ENCODE results near the gene NMNAT3. TPM values are rescaled to one million over a fixed set of nuclear protein-coding genes. Genes with fewer than 3 reads are reported as not detected.

Gene NMNAT3
- total RNA-seq, 4 donors from 2014 or later: 3.5 to 9.5 (median 7.2) TPM

DNA sequence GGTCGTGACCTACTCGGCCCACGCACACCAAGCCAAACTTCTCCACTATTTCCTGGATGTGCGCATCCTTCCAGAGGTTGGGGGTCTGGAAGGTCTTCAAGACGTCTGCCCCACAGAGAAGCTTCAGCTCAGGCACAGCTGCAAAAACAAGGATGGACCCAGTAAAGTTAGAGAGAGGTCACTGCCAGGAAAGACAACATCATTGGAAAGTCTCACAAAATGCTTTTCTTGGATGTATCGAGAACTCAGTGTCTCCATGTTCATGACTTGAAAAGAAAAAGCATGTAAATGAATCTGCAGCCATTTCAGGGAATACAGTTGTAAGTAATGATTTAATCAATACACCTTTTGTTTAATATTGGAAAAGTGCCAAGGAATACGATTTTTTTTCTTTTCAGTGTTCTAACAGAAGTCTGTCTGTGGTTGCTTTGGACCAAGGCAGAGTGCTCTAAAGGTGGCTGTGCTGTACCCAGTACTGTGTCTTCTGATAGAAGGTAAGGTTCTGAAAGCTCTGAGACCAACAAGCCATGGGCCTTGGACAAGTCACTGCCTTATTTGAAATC lies 116.4 kb downstream of the NMNAT3 start:
- no peak for DNase-seq (ENCODE audit: low spot score)
- ATAC-seq (ENCODE audit: low FRiP score): no peak
- TF ChIP-seq, protein P1, sequence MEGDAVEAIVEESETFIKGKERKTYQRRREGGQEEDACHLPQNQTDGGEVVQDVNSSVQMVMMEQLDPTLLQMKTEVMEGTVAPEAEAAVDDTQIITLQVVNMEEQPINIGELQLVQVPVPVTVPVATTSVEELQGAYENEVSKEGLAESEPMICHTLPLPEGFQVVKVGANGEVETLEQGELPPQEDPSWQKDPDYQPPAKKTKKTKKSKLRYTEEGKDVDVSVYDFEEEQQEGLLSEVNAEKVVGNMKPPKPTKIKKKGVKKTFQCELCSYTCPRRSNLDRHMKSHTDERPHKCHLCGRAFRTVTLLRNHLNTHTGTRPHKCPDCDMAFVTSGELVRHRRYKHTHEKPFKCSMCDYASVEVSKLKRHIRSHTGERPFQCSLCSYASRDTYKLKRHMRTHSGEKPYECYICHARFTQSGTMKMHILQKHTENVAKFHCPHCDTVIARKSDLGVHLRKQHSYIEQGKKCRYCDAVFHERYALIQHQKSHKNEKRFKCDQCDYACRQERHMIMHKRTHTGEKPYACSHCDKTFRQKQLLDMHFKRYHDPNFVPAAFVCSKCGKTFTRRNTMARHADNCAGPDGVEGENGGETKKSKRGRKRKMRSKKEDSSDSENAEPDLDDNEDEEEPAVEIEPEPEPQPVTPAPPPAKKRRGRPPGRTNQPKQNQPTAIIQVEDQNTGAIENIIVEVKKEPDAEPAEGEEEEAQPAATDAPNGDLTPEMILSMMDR (IDR thresholded peaks at IDR 0.05): no peak

- TF ChIP-seq, protein P1 (IDR thresholded peaks at IDR 0.05): no peak
- ATAC-seq (ENCODE audit: low FRiP score) (no peak), DNase-seq (ENCODE audit: low spot score) (no peak)
Observed at GRCh38 chr3:139560411-139560810, 117.4 kb downstream of the NMNAT3 start.

DNA sequence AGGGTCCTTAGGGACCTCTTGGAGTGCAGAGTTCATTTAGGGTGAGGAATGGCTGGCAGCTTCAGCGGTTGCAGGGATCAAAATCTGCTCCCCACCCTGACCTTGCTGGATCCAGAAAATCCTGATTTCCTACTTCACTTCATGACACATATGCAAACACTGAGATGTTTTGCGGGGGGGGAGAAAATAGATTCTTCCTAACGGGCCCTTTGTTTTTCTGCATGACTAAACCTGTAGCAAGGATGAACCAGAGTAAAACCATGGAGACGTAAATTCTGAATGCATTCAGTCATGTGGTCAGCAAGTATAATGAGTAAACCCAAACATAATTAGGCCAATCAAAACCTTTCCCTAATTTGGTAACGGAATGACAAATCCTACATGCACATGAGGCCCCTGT lies 118.2 kb downstream of the NMNAT3 start:
- DNase-seq (ENCODE audit: low spot score) (no peak), ATAC-seq (ENCODE audit: low FRiP score) (no peak)
- TF ChIP-seq, protein P1 (IDR thresholded peaks at IDR 0.05): no peak

DNA sequence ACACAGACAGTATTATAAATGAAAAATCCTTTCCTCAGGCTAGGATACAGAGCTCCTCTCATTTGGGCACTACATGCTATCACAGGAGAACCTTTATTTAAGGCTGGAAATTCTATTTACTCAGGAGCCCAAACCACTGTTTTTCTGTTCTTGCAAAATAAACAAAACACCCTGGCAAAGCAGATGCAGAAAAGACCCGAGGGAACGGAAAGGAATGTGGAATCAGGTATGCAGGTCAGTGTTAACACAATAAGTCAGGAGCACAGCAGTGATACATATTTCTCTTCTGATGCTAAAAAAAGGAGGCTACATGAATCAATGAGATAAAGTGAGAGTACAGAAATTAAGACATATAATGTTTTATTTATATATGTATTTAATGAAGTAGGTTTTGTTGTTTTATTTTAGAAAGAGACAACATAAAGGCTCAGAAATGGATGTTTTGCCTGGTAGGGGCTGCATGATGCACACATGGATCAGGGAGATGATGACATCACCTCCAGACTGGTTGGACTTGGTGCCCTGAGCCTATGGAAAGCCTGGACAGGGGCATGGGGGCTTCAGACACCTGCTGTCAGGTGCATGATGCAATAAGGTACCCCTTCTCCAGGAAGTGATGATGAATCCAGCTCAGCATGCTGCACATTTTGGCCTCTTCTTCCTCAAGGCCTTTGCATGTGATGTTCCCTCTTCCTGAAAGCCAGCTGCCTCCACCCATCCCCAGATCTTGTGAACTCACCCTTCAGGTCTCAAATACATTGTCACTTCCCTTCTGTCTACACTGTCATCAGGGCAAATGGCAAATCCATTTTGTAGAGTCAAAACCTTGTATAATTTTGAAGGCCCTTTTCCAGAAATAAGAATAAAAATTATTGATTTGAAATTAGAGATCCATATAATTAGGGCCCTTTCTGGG lies 119.2 kb downstream of the NMNAT3 start:
- TF ChIP-seq, protein P1 (IDR thresholded peaks at IDR 0.05): no peak
- ATAC-seq (ENCODE audit: low FRiP score): no peak
- DNase-seq (ENCODE audit: low spot score): no peak

DNA sequence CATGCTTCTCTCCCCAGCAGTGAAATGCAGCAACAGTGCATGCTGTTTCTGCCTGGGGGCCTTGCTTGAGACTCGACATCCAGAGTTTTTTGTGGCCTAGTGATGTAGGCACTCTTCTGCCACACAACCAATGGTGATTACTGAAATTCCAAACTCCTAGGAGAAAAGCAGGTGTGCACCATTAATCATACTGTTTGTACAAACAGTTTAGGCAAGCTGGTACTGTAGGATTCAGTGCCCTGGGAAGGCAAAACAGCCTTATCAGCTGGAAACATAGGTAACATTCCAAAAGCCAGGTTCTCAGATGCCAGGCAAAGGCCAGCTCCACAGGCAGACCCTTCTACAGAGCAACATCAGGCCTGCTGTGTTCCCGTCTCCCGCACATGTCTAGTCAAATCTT lies 120.7 kb downstream of the NMNAT3 start:
- TF ChIP-seq, protein P1 (IDR thresholded peaks at IDR 0.05): no peak
- no peak for ATAC-seq (ENCODE audit: low FRiP score)
- DNase-seq (ENCODE audit: low spot score): no peak

DNA sequence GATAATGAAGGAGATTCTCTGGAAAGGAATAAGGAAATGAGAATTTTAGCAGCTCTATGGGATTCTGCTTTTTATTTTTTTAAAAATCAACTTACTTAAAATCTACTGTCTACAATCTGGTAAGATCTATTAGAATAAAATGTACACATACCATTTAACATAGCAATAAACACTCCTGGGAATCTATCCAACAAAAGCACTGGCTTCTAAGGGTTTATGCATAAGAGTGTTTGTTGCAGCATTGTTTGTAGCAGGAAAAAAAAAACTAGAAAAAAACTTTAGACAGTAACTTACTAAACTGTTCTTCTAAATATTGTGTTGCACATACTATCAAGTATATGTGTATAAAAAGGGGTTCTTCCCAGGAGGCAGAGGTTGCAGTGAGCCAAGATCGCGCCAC lies 122.5 kb downstream of the NMNAT3 start:
- ATAC-seq (ENCODE audit: low FRiP score): no peak
- TF ChIP-seq, protein P1 (IDR thresholded peaks at IDR 0.05): no peak

GRCh38 chr3:139554628-139555027 lies 123.1 kb downstream of the NMNAT3 start:
- no peak for ATAC-seq (ENCODE audit: low FRiP score)
- no peak for DNase-seq (ENCODE audit: low spot score)
- TF ChIP-seq, protein P1 (IDR thresholded peaks at IDR 0.05): no peak

More for the DNA sequence above, 122.5 kb downstream of the NMNAT3 start:
- DNase-seq (ENCODE audit: low spot score): no peak

All from omental fat pad (tissue), 4 donors.